SHP77 (cell line): ENCODE data around the gene GYPE.
A peak's percentile ranks its signal among the peaks of the same experiment; 100 is the strongest.
"Not testable (repeated sequence)": the region's sequence is repeated elsewhere in the genome, so short reads cannot be mapped to it uniquely, and the experiment has no call there.

Source experiments
- DNase-seq, 2 experiments: peaks; one replicate each; lab custom pipeline; 2025; lab: John Stamatoyannopoulos, UW

The GYPE gene

GRCh38 chr4:143905440-143905839 is at the start of gene GYPE:
Gene GYPE (minus strand): TSS chr4:143905559. CDS start chr4:143905507, 52 bp downstream.
- not testable (repeated sequence) for DNase-seq

GRCh38 chr4:143951458-143951972 is 46.2 kb upstream of the GYPE start:
- DNase-seq: not testable (repeated sequence)

- DNase-seq: not testable (repeated sequence)
These were observed 45.6 kb upstream of the GYPE start for GRCh38 chr4:143950967-143951366.

- not testable (repeated sequence) for DNase-seq
These were observed 44.8 kb upstream of the GYPE start for GRCh38 chr4:143950185-143950584.

- DNase-seq: not testable (repeated sequence)
These were observed 42.1 kb upstream of the GYPE start for GRCh38 chr4:143947493-143947892.

GRCh38 chr4:143940708-143941107 is 35.3 kb upstream of the GYPE start:
- not testable (repeated sequence) for DNase-seq

GRCh38 chr4:143939528-143939927 is 34.2 kb upstream of the GYPE start:
- no peak for DNase-seq

GRCh38 chr4:143938890-143939289 is 33.5 kb upstream of the GYPE start:
- not testable (repeated sequence) for DNase-seq

GRCh38 chr4:143921181-143921580 is 15.8 kb upstream of the GYPE start:
- DNase-seq: no peak

GRCh38 chr4:143916485-143916884 is 11.1 kb upstream of the GYPE start:
- not testable (repeated sequence) for DNase-seq

GRCh38 chr4:143912478-143912877 is 7.1 kb upstream of the GYPE start:
- DNase-seq: not testable (repeated sequence)

- not testable (repeated sequence) for DNase-seq
These were observed 6.4 kb upstream of the GYPE start for GRCh38 chr4:143911528-143912417.

- not testable (repeated sequence) for DNase-seq
These were observed 5.5 kb upstream of the GYPE start for GRCh38 chr4:143910906-143911305.

GRCh38 chr4:143907811-143908210 is 2.5 kb upstream of the GYPE start:
- DNase-seq: peak in 1 of 2 experiments; percentile 0

GRCh38 chr4:143904431-143904830 is 928 bp downstream of the GYPE start:
- DNase-seq: not testable (repeated sequence)

- not testable (repeated sequence) for DNase-seq
These were observed 15.0 kb downstream of the GYPE start for GRCh38 chr4:143890323-143890722.

- not testable (repeated sequence) for DNase-seq
These were observed 17.2 kb downstream of the GYPE start for GRCh38 chr4:143888189-143888588.

GRCh38 chr4:143884965-143885364 is 20.4 kb downstream of the GYPE start:
- not testable (repeated sequence) for DNase-seq

GRCh38 chr4:143883529-143883928 is 21.8 kb downstream of the GYPE start:
- DNase-seq: no peak

- DNase-seq: no peak
These were observed 22.5 kb downstream of the GYPE start for GRCh38 chr4:143882892-143883291.

GRCh38 chr4:143879561-143879960 is 25.8 kb downstream of the GYPE start:
- DNase-seq: not testable (repeated sequence)

- DNase-seq: peak; percentile 1 to 3
These were observed 30.0 kb downstream of the GYPE start for GRCh38 chr4:143875357-143875756.
